Amygdala (tissue), 56 donors: ENCODE results near the gene SIDT2.

Source experiments
- DNase-seq, 56 donors: peaks; one replicate each; lab custom pipeline; 2025; lab: John Stamatoyannopoulos, UW

Gene SIDT2

DNA sequence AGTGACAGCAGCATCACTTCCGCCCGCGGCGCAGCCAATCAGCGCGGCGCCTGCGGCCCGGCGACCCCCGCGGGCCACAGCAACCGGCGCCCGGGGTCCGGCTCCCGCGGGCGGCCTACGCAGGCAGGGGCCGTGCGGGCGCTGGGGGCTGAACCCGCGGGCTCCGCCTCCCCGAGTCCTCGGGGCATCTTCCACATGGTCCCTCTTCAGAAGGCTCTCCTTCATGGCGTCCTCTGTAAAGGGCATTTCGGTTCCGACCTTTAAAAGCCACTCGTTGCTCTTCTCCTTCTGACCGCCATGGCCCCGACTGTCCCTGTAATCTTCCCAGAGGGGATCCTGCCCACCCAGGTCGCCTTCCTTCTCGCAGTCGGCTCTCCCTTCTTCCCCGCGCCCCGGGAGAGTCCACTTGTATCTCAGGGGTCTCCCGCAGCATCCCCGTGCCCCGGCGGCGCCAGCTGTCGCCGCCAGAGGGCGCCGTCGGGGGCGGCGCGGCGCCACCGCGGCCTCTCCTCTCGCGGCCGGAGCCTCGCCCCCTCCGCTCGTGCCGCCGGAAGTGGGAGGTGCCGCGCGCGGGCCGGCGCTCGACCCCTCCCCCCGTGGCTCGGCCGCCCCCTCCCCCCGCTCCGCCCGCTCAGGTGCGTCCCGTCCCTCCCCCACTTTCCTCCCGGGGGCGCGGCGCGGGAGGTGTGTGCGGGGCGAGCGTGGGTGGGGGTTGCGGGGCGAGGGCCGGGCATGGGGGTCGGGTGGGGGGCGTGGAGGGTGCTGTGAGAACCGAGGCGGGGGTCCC is 53.7 kb downstream of the SIDT2 start, which contains the start of gene RNF214:
Gene RNF214 (plus strand): TSS at position 580 of the 787 bp plus-strand sequence. CDS start 1,602 bp downstream, outside the sequence.
- DNase-seq: peak in 53 of 56 donors; percentile 27 to 89 (median 72)

- DNase-seq: peak in 3 of 56 donors; percentile 23 to 66 (median 28)
These were observed 54.4 kb downstream of the SIDT2 start for GRCh38 chr11:117232911-117233409.

DNA sequence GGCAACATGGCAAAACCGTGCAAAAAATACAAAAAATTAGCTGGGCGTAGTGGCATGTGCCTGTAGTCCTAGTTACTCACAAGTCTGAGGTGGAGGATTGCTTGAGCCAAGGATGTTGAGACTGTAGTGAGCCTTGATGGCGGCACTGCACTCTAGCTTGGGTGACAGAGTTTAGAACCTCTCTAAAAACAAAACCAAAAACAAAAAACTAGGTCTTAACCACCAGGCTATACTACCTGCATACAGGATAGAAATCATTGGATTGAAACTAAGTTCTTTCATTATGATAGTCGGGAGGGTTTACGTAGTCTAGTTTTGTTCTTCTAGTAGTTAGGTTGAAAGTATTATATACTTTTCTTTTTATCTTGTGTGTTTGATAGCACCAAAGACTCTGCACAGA is 59.7 kb downstream of the SIDT2 start:
- no peak for DNase-seq

DNA sequence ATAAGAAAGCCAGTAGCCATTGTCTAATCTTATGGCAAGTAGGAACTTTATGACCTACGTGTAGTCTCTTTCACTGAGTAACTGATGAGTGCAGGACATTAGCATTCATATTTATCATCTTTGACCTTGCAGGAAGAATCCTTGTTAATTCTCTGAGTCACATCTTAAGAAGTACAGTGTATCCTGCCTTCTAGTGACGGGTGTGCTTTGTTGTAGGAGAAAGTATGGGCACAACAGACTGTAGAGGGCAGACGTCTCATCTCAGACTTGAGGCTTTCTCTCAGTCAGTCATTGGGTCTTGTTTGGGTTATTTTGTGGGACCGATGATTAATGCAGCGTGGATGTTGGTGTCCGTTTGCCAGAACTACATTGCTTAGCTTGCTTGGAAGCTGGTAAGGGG is 60.8 kb downstream of the SIDT2 start:
- DNase-seq: no peak
